Activated CD4-positive, alpha-beta T cell treated with anti-CD3 and anti-CD28 coated beads for 24 hours (primary cell): ENCODE data around the gene COL5A1.

Source experiments
- DNase-seq, 2 donors: peaks; one replicate each; pipeline ENCODE4 v3.0.0-alpha.2; 2020; ENCODE audit warnings: low read depth in 2 of 2

Gene COL5A1

DNA sequence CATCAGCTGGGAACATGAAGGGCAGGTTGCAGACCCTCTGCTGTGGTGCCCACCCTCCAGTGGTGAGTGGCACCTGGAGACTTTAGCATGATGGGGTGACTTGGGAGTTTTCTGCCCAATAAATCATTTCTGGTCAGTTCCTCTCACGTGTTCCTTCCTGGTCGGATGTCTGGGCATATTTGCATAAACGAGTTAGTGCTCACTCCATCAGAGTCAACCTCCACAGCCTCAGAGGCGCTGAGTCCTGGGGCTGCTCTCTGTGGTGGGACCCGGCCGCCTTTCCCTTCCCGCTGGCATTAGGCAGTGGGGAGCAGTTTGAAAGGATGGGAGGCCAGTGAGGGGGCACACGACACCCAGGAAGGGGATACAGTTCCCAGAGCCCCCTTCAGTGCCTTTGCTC is 125.0 kb downstream of the COL5A1 start:
- DNase-seq: no peak

DNA sequence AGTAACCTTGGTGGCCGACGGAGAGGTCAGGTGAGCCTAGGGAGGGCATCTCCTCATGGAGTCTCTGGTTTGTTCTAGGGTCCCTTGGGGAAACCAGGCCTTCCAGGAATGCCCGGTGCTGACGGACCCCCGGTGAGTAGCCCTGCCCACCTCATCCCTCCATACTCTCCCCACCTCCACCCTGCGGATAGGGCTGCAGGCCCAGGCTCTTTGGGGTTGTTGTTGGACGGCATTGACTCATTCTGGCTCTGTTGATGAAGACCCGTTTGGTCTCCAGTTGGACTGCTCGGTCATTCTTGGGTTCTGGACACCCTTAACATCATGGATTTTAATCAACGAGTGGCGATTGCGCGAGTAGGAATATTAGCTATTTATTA is 126.7 kb downstream of the COL5A1 start:
- DNase-seq: no peak

DNA sequence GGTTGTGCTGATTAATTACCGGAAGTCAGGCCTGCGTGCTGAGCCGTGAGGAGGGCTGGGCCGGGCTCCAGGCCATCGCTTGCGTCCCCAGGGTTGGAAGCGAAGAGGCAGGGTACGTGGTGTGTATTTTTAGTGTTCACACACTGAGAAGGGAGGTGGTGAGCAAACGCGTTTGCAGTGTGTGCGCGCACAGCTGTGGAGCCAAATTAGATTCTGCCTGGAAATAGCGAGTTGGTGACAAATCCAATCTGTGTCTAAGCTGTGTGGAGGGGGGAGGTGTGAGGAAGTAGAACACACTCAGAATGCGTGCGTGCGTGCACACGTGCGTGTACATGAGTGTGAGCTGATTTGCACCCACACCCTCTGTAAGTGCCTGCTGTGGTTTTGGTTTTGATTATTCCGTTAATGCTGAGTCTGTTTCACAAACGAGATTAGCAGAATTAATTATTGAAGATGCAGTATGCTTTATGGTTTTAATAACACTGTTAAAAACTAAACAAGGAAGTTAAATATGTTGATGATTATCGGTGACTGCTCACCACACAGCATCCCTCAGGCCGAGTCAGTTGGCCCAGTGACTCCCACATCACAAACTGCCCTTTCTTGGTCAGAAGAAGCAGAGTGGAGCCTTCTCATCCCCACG is 127.2 kb downstream of the COL5A1 start:
- DNase-seq: no peak

DNA sequence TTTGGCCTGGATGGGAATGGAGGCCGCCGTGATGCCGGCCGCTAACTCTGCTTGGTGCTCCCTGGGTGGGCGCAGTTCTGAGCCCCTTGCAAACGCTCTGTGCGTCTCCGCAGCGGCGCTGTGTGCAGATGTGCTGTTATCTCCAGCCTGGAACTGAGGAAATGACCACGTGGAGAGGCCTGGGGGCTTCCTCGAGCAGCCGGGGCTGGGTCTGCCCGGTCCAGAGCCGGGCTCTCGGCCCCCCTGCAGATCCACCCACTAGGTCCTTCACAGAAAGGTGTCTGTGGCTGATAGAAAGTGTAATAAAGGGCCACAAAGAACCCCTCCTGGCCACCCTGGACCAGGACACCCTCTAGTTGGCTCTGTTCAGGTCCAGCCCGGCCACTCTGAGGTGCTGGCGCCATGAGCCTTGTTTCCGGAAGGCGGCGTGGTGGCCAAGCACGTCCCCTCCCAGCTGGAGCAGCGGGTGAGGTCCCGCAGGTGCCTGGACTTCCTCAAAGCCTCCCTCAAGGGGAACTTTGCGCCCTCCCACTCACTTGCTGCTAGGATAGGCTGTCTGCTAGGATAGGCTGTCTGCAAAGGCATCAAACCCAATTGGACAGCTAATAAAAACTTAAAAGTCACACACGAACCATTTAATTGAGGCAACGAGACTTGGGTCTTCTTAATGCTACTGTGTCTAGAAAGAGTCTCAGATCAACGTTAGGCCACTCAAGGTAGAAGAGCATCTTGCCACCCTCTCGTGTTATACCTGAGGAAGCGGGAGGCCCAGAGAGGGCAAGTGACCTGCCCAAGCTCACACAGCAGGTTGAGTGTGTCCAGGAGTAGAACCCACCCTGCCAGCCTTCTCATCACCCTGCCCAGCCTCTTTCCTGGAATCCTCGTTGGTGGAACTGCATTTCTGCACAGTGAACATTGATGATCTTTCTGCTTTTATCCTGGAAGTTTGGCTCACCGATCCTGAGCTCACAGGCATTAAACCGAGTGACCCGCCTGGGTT is 129.7 kb downstream of the COL5A1 start:
- no peak for DNase-seq

DNA sequence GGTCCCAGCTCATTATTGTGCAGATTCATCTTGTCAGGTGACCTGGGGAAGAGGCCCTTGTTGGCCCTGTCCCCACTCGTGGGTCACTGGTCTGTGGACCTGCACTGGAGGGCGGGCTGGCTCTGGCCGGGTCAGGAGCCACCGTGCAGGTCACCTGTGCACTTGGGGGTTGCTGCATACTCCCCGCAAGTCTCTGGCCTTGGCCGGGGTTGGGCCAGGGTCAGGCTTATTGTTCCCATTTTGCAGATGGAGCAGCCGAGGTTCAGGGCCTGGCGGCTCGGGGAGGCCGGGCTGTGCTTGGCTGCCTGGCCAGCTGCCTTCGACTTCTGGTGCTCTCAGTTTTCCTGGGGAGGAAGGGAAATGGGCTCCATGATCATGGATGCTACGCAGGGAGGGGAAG is 130.7 kb downstream of the COL5A1 start:
- no peak for DNase-seq

DNA sequence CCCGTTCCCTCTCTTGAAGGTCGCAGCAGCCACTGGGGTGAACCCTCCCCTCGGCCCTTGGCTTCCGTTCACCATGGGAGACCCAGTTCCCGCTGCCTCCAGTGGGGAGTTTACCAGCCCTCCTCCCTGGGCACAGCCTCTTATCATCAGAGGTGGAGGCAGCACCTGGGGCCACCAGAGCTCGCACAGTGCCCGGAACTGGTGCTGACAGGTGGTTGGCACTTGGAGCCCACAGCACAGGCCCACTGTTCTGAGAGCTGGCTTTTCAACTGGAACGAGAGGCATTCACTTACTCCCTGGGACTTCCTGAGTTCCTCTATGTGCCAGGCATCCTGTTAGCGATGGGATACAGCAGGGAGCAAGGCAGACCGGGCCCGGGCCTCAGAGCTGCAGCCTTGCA is 132.2 kb downstream of the COL5A1 start:
- DNase-seq: no peak

DNA sequence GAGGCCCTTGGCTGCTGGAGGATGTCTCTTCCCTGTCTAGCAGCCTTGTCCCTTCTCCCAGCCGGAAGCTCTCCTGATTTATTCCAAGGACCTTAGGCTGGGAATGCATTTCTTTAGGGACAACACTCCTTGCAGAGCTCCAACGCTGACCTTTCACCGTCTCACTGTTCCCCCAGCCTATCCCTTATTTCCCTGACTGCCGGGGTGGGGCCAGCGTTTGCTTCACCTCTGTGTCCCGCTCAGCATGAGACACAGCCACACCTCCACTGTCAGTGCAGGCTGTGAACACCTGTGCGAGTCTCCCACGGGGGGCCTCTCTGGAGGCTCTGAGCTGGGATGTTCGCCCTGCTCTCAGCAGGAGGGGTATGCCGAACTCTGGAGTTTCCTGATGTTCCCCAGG is 132.8 kb downstream of the COL5A1 start:
- no peak for DNase-seq

DNA sequence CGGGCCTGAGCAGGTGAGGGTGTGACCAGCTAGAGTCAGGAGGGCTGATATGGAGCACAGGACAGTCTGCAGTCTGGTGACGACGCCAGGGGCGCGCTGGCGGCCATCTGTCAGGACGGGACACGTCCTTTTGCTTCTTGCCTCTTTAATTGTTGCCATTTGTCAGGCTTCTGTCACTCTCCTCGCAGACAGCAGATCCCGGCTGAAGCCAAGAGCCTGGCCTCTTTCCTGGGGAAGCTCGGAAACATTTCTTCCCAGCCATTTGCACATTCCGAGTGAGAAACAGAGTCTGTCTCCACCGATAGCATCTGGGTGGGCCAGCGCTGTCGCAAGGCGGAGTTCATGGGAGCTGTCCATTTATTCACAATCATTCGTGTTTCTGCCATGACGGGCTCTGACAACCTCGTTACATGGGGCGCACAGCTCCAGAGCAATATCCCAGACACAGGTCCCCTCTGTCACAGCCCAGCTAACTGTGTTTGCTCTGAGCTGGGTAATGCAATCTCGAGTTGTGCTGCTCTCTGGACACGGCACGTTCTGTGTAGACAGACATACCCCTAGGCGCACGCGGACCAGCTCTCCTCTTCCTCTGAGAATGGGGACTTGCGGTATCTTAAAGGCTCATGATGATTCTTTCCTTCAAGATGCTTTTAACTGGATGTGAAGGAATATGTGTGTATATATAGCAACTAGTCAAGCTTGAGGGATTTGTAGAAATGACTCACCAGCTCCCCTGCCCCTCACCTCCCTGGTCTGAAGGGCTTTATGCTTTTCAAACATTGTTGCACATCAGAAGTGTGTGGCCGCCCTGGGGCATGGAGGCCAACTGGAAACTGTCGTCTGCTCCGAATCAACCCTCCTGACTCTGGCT is 133.7 kb downstream of the COL5A1 start:
- no peak for DNase-seq

DNA sequence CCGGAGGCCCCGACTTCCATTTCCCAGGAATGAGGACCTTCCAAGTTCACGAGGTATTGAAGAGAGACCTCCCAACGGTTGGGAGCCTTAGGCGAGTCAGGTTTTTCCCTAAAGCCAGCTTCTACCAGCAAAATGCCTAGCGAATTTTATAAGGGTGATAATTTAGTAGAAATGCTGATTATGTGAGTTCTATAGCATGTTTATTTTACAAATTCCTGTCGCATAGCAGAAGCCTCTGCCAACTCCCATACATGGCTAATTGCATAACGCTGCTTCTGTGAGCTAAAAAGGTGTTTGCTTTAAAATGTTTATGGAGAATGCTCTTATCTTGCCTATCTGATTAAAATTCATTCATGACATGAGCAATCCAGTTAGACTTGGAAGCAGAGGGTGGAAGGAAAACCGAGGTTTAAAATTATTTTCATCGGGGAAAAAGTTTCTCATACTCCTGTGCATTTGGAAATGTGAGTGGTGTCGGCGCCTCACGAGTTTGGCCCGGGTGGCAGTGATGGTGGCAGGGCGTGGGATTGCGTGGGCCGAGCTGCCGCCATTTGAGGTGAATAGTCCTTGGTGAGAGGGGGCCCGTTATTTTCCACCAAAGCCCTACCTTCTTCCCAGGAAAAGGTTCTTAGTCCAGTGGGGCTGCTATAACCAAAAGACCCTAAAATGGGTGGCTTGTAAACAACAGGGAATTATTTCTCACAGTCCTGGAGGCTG is 134.6 kb downstream of the COL5A1 start:
- DNase-seq: no peak

DNA sequence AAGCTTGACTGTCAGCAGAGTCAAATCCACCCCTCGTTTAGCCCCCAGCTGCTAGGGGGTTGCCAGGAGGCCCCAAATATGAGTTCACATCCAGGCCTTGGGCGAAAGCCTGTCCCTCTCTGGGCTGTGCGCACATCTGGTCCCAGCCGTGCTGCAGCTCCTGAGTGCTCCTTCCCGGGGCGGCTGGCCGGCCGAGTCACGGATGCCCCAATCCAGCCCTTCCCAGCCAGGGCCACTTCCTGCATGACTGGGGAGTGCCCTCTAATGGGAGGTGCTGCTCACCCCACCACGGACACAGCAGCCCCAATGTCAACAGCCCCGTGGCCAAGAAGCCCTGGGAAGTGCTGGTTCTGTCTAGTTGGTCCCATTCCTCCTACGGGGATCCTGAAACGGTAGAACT is 135.6 kb downstream of the COL5A1 start:
- DNase-seq: no peak

DNA sequence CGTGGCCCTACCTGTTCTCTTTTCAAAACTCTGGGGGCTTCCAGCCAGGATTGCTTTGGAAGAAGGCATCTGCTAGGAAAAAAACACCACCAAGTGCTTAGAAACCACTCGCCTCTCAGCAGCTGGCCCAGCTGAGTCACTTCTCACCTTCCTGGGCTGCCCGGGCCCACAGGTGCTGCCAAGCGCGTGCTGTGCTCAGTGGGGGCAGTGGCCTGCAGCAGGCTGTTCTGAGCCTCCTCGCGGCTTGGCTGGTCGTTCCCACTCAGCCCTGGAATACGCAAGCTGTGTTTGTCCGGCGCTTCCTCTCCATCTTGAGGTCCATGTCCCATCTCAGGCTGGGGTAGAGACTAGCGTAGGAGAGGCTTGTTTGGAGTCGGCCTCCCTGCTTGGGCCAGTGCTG is 136.6 kb downstream of the COL5A1 start:
- no peak for DNase-seq

DNA sequence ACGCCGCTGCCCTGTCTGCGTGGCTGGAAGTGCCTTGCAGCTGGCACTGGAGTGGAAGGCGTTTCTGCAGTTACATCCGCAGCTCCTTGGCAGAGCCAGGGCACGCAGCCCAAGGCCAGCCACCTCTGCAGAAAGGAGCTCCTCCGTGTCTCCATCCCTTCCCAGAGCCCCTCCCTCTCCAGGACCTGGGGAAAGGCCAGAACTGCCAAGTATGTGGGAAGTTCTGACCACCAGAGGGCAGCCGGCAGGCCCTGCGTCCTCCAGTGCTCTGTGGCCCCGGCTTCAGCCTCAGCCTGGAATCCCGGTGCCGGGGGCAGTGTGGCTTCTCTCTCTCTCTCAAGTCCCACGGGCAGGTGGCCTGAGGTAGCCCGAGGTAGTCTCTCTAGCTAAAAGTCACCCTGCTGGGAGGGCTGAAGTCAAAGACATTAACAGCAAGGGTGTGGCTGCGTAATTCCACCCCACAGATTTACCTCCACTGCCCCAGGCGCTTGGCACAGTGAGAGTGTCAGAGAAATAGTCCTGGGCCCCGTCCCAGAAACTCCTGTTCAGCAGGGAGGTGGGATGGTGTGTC is 137.3 kb downstream of the COL5A1 start:
- no peak for DNase-seq

DNA sequence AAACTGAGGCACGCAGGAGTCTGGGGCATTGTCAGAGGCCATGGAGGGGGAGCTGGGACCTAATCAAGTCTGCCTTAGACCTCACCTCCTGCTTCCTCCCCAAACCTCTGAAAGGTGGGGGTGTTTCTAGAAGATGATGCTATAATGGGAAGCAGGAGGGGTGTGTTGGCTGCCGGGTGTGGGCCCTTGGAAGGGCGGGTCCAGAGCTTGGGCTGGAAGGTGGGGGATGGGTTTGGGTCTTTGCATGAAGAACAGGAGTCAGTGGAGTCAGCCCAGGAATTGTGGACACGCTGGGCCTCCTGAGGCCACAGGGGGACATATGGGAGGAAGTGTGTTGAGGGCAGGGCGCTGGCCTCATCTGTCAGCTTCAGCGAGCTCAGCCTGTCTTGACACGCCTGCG is 138.0 kb downstream of the COL5A1 start:
- DNase-seq: no peak

DNA sequence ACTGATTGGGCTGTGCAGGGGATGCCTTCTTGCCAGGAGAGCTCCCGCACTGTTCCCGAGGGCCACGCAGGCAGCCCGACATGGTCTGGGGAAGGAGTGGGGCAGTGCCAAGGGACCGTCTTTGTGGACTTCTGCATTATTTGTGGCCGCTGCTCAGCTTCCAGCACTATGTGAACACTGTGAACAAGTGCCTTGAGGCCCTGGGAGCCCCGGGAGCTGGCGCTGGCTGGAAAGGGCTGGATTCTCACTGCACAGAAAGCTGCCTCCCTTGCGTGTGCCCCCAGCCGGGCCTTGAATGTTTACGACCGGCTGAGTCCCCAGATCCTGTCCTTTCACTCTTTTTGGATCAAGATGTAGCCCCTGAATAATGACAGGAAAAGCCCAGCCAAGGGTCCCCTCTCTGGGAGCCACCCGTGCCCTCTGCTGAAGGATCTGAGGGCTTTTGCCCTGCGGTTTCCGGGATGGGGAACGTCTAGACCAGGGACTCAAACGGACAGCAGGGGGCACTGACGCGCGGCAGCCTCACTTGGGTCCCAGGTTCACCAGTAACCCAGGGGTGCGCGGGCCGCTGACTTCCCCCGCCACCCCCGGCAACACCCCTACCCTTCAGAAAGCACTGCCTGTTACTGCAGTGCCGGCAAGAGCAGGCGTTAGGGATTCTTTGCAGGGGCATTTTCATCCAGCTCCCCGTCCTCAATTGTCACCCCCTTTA is 140.1 kb downstream of the COL5A1 start:
- DNase-seq: peak in 1 of 2 donors; percentile 11

DNA sequence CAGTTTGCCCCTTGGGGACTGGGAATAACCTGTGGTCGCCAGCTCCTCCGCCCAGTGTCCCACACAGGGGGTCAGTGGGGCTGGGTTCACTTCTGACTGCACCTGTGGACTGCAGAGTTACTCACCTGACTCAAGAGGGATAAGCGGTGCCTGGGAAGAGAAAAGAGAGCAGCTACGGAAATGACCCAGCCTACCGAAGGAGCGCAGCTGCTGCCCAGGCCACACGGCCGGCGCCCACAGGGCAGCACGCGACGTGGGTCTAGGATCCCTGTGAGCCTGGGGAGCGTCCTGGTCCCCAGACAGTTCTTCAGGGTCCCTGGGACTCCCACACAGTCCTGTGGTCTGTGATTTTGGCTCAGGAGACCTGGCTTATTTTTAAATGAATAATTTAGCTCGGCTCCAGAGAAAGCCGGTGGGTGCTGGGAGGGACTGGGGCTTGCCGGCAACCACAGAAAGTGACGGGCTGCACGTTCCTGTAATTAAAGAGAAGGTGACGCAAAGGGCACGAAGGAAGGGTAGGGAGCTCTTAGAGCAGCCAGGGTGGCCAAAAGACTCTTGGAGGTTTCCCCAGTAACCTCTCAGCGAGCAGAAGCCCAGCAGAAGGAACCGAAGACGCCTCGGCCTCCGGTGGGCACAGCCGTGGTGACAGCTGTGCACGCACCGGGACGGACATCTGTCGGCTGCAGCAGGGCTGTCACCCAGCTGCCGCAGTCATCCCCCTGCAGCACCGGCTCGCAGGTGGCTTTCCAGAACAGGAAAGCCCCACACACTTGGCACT is 141.5 kb downstream of the COL5A1 start:
- DNase-seq: no peak

DNA sequence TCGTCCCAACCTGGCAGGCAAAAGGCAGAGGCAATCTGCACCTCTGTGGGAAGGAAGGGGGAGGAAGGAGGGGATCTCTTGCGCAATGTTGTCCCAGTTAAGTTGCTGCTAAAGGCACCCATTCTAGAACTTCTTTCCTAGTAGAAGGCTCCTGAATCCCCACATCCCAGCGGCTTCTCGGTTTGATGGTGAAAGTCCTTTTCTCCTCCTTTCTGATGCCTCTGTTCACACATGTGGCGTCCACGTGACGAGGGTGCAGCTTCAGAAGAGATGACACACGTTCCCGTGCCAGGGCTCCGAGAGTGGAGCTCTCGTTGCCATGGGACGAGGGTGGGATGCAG is 142.1 kb downstream of the COL5A1 start:
- no peak for DNase-seq

DNA sequence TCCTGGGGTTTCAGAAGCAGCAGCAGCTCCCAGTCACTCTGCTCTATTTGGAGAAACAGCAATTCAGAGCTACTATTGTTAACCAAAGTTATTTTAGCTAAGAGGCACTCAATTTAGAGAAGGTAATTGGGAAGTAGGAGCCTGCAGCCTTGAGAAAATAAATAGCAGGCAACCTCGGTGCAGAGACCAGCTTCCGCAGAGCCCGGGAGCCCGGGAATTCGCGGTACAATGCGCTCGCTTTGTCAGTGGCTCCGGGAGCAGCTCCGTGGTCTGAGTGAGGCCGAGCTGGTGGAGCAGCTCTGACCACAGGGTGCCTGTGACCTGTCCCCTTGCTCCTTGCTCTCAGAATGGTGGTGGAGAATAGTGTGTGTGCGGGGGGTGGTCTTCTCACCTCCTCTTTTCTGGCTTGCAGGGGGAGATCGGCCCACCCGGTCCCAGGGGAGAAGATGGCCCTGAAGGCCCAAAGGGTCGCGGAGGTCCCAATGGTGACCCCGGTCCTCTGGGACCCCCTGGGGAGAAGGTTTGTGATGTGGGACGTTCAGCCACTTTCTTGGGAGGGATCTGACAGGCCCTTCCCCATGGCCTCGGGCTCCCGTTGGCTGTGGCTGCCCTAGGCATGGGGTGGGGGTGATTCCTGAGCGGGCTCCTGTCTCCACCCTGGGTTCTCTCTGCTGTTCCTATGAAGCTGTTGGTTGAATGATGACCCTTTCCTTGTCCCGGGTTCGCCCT is 143.1 kb downstream of the COL5A1 start:
- DNase-seq: no peak

DNA sequence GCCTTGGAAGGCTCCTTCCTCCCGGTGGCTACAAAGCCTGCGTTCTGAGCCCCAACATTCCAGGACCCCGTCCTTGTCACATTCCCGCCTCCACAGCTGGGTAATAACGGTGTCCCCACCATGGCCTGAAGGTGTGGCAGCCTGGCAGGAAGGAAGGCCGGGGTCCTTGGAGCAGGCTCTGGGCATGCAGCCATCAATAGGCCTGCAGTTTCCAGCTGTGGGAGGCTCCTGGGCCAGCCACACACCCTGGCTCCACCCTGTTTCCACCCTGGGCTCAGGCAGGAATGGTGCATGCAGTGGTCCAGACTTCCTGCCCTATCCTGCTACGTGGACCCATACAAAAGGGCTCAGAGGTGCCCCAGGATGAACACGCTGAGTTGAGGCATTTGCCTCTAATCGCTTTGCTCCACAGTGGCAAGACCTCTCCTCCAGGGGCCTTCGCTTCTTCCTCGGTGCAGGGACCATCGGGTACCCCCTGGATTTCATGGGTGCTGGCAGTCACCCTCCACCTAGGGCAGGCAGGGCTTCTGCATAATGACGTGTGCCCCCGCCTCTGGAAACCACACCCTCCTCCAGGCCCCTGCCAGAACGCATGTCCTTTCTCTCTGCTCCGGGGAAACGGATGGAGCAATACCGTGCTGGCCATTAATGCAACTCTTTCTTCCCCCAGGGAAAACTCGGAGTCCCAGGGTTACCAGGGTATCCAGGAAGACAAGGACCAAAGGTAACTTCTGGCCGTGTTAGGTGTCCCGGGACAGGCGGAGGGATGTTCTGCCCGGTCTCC is 143.9 kb downstream of the COL5A1 start:
- DNase-seq: no peak
